HL-60 (cell line): Measurements from ENCODE around the gene EYS.

ENCODE experiments used
- DNase-seq, 2 experiments: peaks; one replicate each; pipeline ENCODE4 v3.0.0-alpha.2; 2010 to 2020; ENCODE audit warnings: low read depth in 1 of 2, low spot score in 1 of 2
- H3K27ac ChIP-seq: fragments of 250-450 bp; sonication (Bioruptor Pico); replicated peaks from 2 replicates; pipeline ENCODE4 v1.5.1; 2020; ENCODE audit warnings: mild to moderate bottlenecking, moderate library complexity
- H3K27me3 ChIP-seq: fragments of 250-450 bp; sonication (Bioruptor Pico); 2 replicates; pipeline ENCODE4 v1.5.1; 2021; ENCODE audit warnings: mild to moderate bottlenecking, moderate library complexity; ENCODE audit not compliant: insufficient read depth, poor library complexity, severe bottlenecking
- H3K4me3 ChIP-seq: replicated peaks from 2 replicates; pipeline ENCODE4 v1.5.1; 2011; ENCODE audit warnings: mild to moderate bottlenecking, control low read depth, low read length; ENCODE audit not compliant: insufficient read depth
- CTCF ChIP-seq: IDR thresholded peaks from one replicate; pipeline ENCODE4 v1.5.1; 2011; ENCODE audit warnings: low read length, control low read depth, inconsistent platforms; ENCODE audit not compliant: insufficient read depth
- GABPA ChIP-seq: IDR thresholded peaks from 2 replicates; pipeline ENCODE4 v1.6.1; 2012; ENCODE audit warnings: low read depth
- POLR2AphosphoS5 ChIP-seq: IDR thresholded peaks from 2 replicates; pipeline ENCODE4 v1.6.1; 2012; ENCODE audit warnings: low read depth
- REST ChIP-seq: IDR thresholded peaks from 2 replicates; pipeline ENCODE4 v1.6.1; 2012; ENCODE audit warnings: low read depth; ENCODE audit not compliant: insufficient replicate concordance
- SPI1 ChIP-seq: IDR thresholded peaks from 2 replicates; pipeline ENCODE4 v1.6.1; 2012; ENCODE audit warnings: low read depth, mild to moderate bottlenecking, borderline replicate concordance

The EYS gene

GRCh38 chr6:64920257-64920656, 786.8 kb downstream of the EYS start:
- DNase-seq = no peak

GRCh38 chr6:64914124-64914523, 792.9 kb downstream of the EYS start:
- H3K4me3 ChIP-seq = no peak overlapping the region
- TF ChIP-seq POLR2AphosphoS5 = no peak
- TF ChIP-seq GABPA = no peak
- TF ChIP-seq SPI1 = no peak
- no peak for TF ChIP-seq CTCF
- no peak for TF ChIP-seq REST
- H3K27ac ChIP-seq = no peak overlapping the region
- no peak for DNase-seq
- no peaks in the 10 kb centered on the region for H3K27me3 ChIP-seq

More at GRCh38 chr6:64920257-64920656, 786.8 kb downstream of the EYS start:
- Histone ChIP-seq H3K27ac (no peak overlapping the region), H3K27me3 (no peaks in the 10 kb centered on the region), H3K4me3 (no peak overlapping the region)
- TF ChIP-seq SPI1 (no peak), GABPA (no peak), POLR2AphosphoS5 (no peak), REST (no peak), CTCF (no peak)

GRCh38 chr6:64912966-64913365, 794.1 kb downstream of the EYS start:
- no peak for TF ChIP-seq POLR2AphosphoS5
- H3K4me3 ChIP-seq = no peak overlapping the region
- H3K27ac ChIP-seq = no peak overlapping the region
- no peaks in the 10 kb centered on the region for H3K27me3 ChIP-seq
- no peak for DNase-seq

GRCh38 chr6:64908104-64908503, 798.9 kb downstream of the EYS start:
- no peak overlapping the region for H3K27ac ChIP-seq
- TF ChIP-seq GABPA (no peak), REST (no peak), SPI1 (no peak), POLR2AphosphoS5 (no peak), CTCF (no peak)
- no peaks in the 10 kb centered on the region for H3K27me3 ChIP-seq
- DNase-seq = no peak
- H3K4me3 ChIP-seq = no peak overlapping the region
